ENCODE data around the gene DOHH.

GRCh38 chr19:3510727-3511126 lies 10.3 kb upstream of the DOHH start:
- TF ChIP-seq POLR2A (IDR thresholded peaks at IDR 0.05) (no peak), CTCF (IDR thresholded peaks at IDR 0.05) (no peak), POLR2AphosphoS5 (IDR thresholded peaks at IDR 0.05; ENCODE audit: insufficient read depth in 1 of 2, low read depth in 1 of 2) (no peak)

Data from vagina (tissue), 2 donors.